ENCODE data around the gene NHS. TPM values are rescaled to one million over a fixed set of nuclear protein-coding genes. Genes with fewer than 3 reads are reported as not detected.

Gene NHS
- total and polyA plus RNA-seq, 4 donors: 4.3 to 28.2 (median 13.3) TPM

- Histone ChIP-seq H3K27me3 (ENCODE audit: control insufficient read depth in 1 of 2, insufficient read depth in 2 of 2, low read length in 1 of 2) (no peaks in the 10 kb centered on the region), H3K36me3 (ENCODE audit: control insufficient read depth in 1 of 2, insufficient read depth in 2 of 2, low read length in 1 of 2) (no peaks in the 10 kb centered on the region), H3K4me3 (ENCODE audit: low read length in 2 of 2) (no peak overlapping the region), H3K27ac (ENCODE audit: low read depth in 1 of 2, low read length in 2 of 2) (no peak overlapping the region), H3K9me3 (ENCODE audit: control insufficient read depth, low read length) (no peaks in the 10 kb centered on the region), H3K4me1 (ENCODE audit: control insufficient read depth in 1 of 2, insufficient read depth in 2 of 2, low read length in 2 of 2) (no peaks in the 10 kb centered on the region)
- 47 to 52% methylated on average over 2 of the region's 2 CpGs for WGBS, 2 donors
- DNase-seq: no peak
- no peak for ATAC-seq (ENCODE audit: low FRiP score)
- intact Hi-C loops (cut with DNase I): no loop called here
Observed at GRCh38 chrX:17476411-17476810, 101.4 kb downstream of the NHS start.

- intact Hi-C loops (cut with DNase I): no loop called here
- no peaks in the 10 kb centered on the region for H3K9me3 ChIP-seq (ENCODE audit: control insufficient read depth, low read length)
- no peaks in the 10 kb centered on the region for H3K36me3 ChIP-seq (ENCODE audit: control insufficient read depth in 1 of 2, insufficient read depth in 2 of 2, low read length in 1 of 2)
- H3K4me3 ChIP-seq (ENCODE audit: low read length in 2 of 2): no peak overlapping the region
- no peak overlapping the region for H3K27ac ChIP-seq (ENCODE audit: low read depth in 1 of 2, low read length in 2 of 2)
- DNase-seq (no peak), ATAC-seq (ENCODE audit: low FRiP score) (no peak)
- H3K27me3 ChIP-seq (ENCODE audit: control insufficient read depth in 1 of 2, insufficient read depth in 2 of 2, low read length in 1 of 2): no peaks in the 10 kb centered on the region
- H3K4me1 ChIP-seq (ENCODE audit: control insufficient read depth in 1 of 2, insufficient read depth in 2 of 2, low read length in 2 of 2): no peaks in the 10 kb centered on the region
- WGBS, 2 donors: 62 to 77% methylated on average over 4 of the region's 4 CpGs
Observed at GRCh38 chrX:17481086-17481485, 106.1 kb downstream of the NHS start.

- no peaks in the 10 kb centered on the region for H3K36me3 ChIP-seq (ENCODE audit: control insufficient read depth in 1 of 2, insufficient read depth in 2 of 2, low read length in 1 of 2)
- no peaks in the 10 kb centered on the region for H3K27me3 ChIP-seq (ENCODE audit: control insufficient read depth in 1 of 2, insufficient read depth in 2 of 2, low read length in 1 of 2)
- ATAC-seq (ENCODE audit: low FRiP score): no peak
- no peaks in the 10 kb centered on the region for H3K9me3 ChIP-seq (ENCODE audit: control insufficient read depth, low read length)
- H3K4me1 ChIP-seq (ENCODE audit: control insufficient read depth in 1 of 2, insufficient read depth in 2 of 2, low read length in 2 of 2): no peaks in the 10 kb centered on the region
- intact Hi-C loops (cut with DNase I): no loop called here
- no peak for DNase-seq
- 56 to 100% methylated on average over 1 of the region's 1 CpG for WGBS, 2 donors
- no peak overlapping the region for H3K4me3 ChIP-seq (ENCODE audit: low read length in 2 of 2)
- no peak overlapping the region for H3K27ac ChIP-seq (ENCODE audit: low read depth in 1 of 2, low read length in 2 of 2)
Observed at GRCh38 chrX:17484592-17484991, 109.6 kb downstream of the NHS start.

- Histone ChIP-seq H3K27me3 (ENCODE audit: control insufficient read depth in 1 of 2, insufficient read depth in 2 of 2, low read length in 1 of 2) (no peaks in the 10 kb centered on the region), H3K4me1 (ENCODE audit: control insufficient read depth in 1 of 2, insufficient read depth in 2 of 2, low read length in 2 of 2) (no peaks in the 10 kb centered on the region), H3K27ac (ENCODE audit: low read depth in 1 of 2, low read length in 2 of 2) (no peak overlapping the region), H3K36me3 (ENCODE audit: control insufficient read depth in 1 of 2, insufficient read depth in 2 of 2, low read length in 1 of 2) (no peaks in the 10 kb centered on the region), H3K9me3 (ENCODE audit: control insufficient read depth, low read length) (no peaks in the 10 kb centered on the region), H3K4me3 (ENCODE audit: low read length in 2 of 2) (no peak overlapping the region)
- ATAC-seq (ENCODE audit: low FRiP score): no peak
- WGBS, 2 donors: 58 to 73% methylated on average over 5 of the region's 5 CpGs
- intact Hi-C loops (cut with DNase I): no loop called here
- no peak for DNase-seq
Observed at GRCh38 chrX:17485391-17485790, 110.4 kb downstream of the NHS start.

- intact Hi-C loops (cut with DNase I): no loop called here
- Histone ChIP-seq H3K36me3 (ENCODE audit: control insufficient read depth in 1 of 2, insufficient read depth in 2 of 2, low read length in 1 of 2) (no peaks in the 10 kb centered on the region), H3K27ac (ENCODE audit: low read depth in 1 of 2, low read length in 2 of 2) (no peak overlapping the region), H3K4me3 (ENCODE audit: low read length in 2 of 2) (no peak overlapping the region), H3K4me1 (ENCODE audit: control insufficient read depth in 1 of 2, insufficient read depth in 2 of 2, low read length in 2 of 2) (no peaks in the 10 kb centered on the region), H3K9me3 (ENCODE audit: control insufficient read depth, low read length) (no peaks in the 10 kb centered on the region), H3K27me3 (ENCODE audit: control insufficient read depth in 1 of 2, insufficient read depth in 2 of 2, low read length in 1 of 2) (no peaks in the 10 kb centered on the region)
- WGBS, 2 donors: 34 to 49% methylated on average over 8 of the region's 8 CpGs
- no peak for DNase-seq
- ATAC-seq (ENCODE audit: low FRiP score): no peak
Observed at GRCh38 chrX:17488036-17488435, 113.0 kb downstream of the NHS start.

GRCh38 chrX:17494216-17494615, 119.2 kb downstream of the NHS start:
- H3K4me3 ChIP-seq (ENCODE audit: low read length in 2 of 2): no peak overlapping the region
- ATAC-seq (ENCODE audit: low FRiP score) (no peak), DNase-seq (no peak)
- intact Hi-C loops (cut with DNase I): loop anchor here in 1 of 2 donors (10.0 kb wide), 1 partner anchor 91 kb away; no protein-coding TSS in a partner anchor
- 17 to 32% methylated on average over 1 of the region's 1 CpG for WGBS, 2 donors
- no peak overlapping the region for H3K27ac ChIP-seq (ENCODE audit: low read depth in 1 of 2, low read length in 2 of 2)
- H3K9me3 ChIP-seq (ENCODE audit: control insufficient read depth, low read length): no peaks in the 10 kb centered on the region
- H3K36me3 ChIP-seq (ENCODE audit: control insufficient read depth in 1 of 2, insufficient read depth in 2 of 2, low read length in 1 of 2): no peaks in the 10 kb centered on the region
- H3K4me1 ChIP-seq (ENCODE audit: control insufficient read depth in 1 of 2, insufficient read depth in 2 of 2, low read length in 2 of 2): peaks cover 0 to 2% of the 10 kb centered on the region in 2 donors
- H3K27me3 ChIP-seq (ENCODE audit: control insufficient read depth in 1 of 2, insufficient read depth in 2 of 2, low read length in 1 of 2): no peaks in the 10 kb centered on the region

GRCh38 chrX:17495052-17495451, 120.1 kb downstream of the NHS start:
- H3K4me1 ChIP-seq (ENCODE audit: control insufficient read depth in 1 of 2, insufficient read depth in 2 of 2, low read length in 2 of 2): peaks cover 0 to 2% of the 10 kb centered on the region in 2 donors
- no peak for DNase-seq
- no peaks in the 10 kb centered on the region for H3K27me3 ChIP-seq (ENCODE audit: control insufficient read depth in 1 of 2, insufficient read depth in 2 of 2, low read length in 1 of 2)
- no peak for ATAC-seq (ENCODE audit: low FRiP score)
- intact Hi-C loops (cut with DNase I): loop anchor here in 1 of 2 donors (10.0 kb wide), 1 partner anchor 90 kb away; no protein-coding TSS in a partner anchor
- WGBS, 2 donors: 74 to 81% methylated on average over 2 of the region's 2 CpGs
- H3K9me3 ChIP-seq (ENCODE audit: control insufficient read depth, low read length): no peaks in the 10 kb centered on the region
- no peak overlapping the region for H3K4me3 ChIP-seq (ENCODE audit: low read length in 2 of 2)
- H3K36me3 ChIP-seq (ENCODE audit: control insufficient read depth in 1 of 2, insufficient read depth in 2 of 2, low read length in 1 of 2): no peaks in the 10 kb centered on the region
- no peak overlapping the region for H3K27ac ChIP-seq (ENCODE audit: low read depth in 1 of 2, low read length in 2 of 2)

- intact Hi-C loops (cut with DNase I): loop anchor here in 1 of 2 donors (10.0 kb wide), 1 partner anchor 88 kb away; no protein-coding TSS in a partner anchor
- DNase-seq: no peak
- 8 to 36% methylated on average over 1 of the region's 1 CpG for WGBS, 2 donors
Observed at GRCh38 chrX:17496407-17496806, 121.4 kb downstream of the NHS start.

GRCh38 chrX:17497193-17497592, 122.2 kb downstream of the NHS start:
- ATAC-seq (ENCODE audit: low FRiP score) (no peak), DNase-seq (no peak)
- Histone ChIP-seq H3K4me3 (ENCODE audit: low read length in 2 of 2) (no peak overlapping the region), H3K9me3 (ENCODE audit: control insufficient read depth, low read length) (no peaks in the 10 kb centered on the region), H3K36me3 (ENCODE audit: control insufficient read depth in 1 of 2, insufficient read depth in 2 of 2, low read length in 1 of 2) (no peaks in the 10 kb centered on the region), H3K27me3 (ENCODE audit: control insufficient read depth in 1 of 2, insufficient read depth in 2 of 2, low read length in 1 of 2) (no peaks in the 10 kb centered on the region), H3K27ac (ENCODE audit: low read depth in 1 of 2, low read length in 2 of 2) (no peak overlapping the region), H3K4me1 (ENCODE audit: control insufficient read depth in 1 of 2, insufficient read depth in 2 of 2, low read length in 2 of 2) (peaks cover 0 to 4% of the 10 kb centered on the region in 2 donors)
- intact Hi-C loops (cut with DNase I): loop anchor here in 1 of 2 donors (10.0 kb wide), 1 partner anchor 88 kb away; no protein-coding TSS in a partner anchor
- 52 to 66% methylated on average over 2 of the region's 2 CpGs for WGBS, 2 donors

More at GRCh38 chrX:17496407-17496806, 121.4 kb downstream of the NHS start:
- H3K27me3 ChIP-seq (ENCODE audit: control insufficient read depth in 1 of 2, insufficient read depth in 2 of 2, low read length in 1 of 2): no peaks in the 10 kb centered on the region
- H3K27ac ChIP-seq (ENCODE audit: low read depth in 1 of 2, low read length in 2 of 2): no peak overlapping the region
- H3K9me3 ChIP-seq (ENCODE audit: control insufficient read depth, low read length): no peaks in the 10 kb centered on the region
- H3K4me3 ChIP-seq (ENCODE audit: low read length in 2 of 2): no peak overlapping the region
- peaks cover 0 to 2% of the 10 kb centered on the region in 2 donors for H3K4me1 ChIP-seq (ENCODE audit: control insufficient read depth in 1 of 2, insufficient read depth in 2 of 2, low read length in 2 of 2)
- no peaks in the 10 kb centered on the region for H3K36me3 ChIP-seq (ENCODE audit: control insufficient read depth in 1 of 2, insufficient read depth in 2 of 2, low read length in 1 of 2)
- no peak for ATAC-seq (ENCODE audit: low FRiP score)

Measured in aorta (tissue), 5 donors.